Stromal cell of bone marrow (primary cell): ENCODE measurements around the gene CYP51A1.
"Not testable (repeated sequence)": the region's sequence is repeated elsewhere in the genome, so short reads cannot be mapped to it uniquely, and the experiment has no call there.

Source experiments
- DNase-seq: peaks from one replicate; pipeline ENCODE4 v3.0.0-alpha.2; 2012; ENCODE audit warnings: low read depth

CYP51A1 gene

GRCh38 chr7:92134271-92135051 lies at the start of gene CYP51A1:
CYP51A1 (minus strand) TSS chr7:92134477; CDS start chr7:92134364, 113 bp downstream.
- peak; percentile 85 for DNase-seq

GRCh38 chr7:92178928-92179924 lies 44.9 kb upstream of the CYP51A1 start, which contains the start of gene LRRD1:
LRRD1 (minus strand) TSS chr7:92179142; CDS start chr7:92165202, 13,940 bp downstream.
- peak; percentile 51 for DNase-seq

GRCh38 chr7:92177362-92177761 lies 43.1 kb upstream of the CYP51A1 start:
- DNase-seq: no peak

- not testable (repeated sequence) for DNase-seq
Measured at GRCh38 chr7:92169529-92169928, 35.3 kb upstream of the CYP51A1 start.

GRCh38 chr7:92161271-92161670 lies 27.0 kb upstream of the CYP51A1 start:
- DNase-seq: no peak

- peak; percentile 94 for DNase-seq
Measured at GRCh38 chr7:92158660-92159575, 24.6 kb upstream of the CYP51A1 start.

GRCh38 chr7:92156990-92157389 lies 22.7 kb upstream of the CYP51A1 start:
- DNase-seq: no peak

GRCh38 chr7:92155108-92155739 lies 20.9 kb upstream of the CYP51A1 start:
- no peak for DNase-seq

GRCh38 chr7:92150450-92151017 lies 16.3 kb upstream of the CYP51A1 start:
- DNase-seq: no peak

GRCh38 chr7:92149736-92150239 lies 15.5 kb upstream of the CYP51A1 start:
- no peak for DNase-seq

GRCh38 chr7:92143192-92143880 lies 9.1 kb upstream of the CYP51A1 start:
- DNase-seq: not testable (repeated sequence)

- DNase-seq: not testable (repeated sequence)
Measured at GRCh38 chr7:92142791-92143190, 8.5 kb upstream of the CYP51A1 start.

- DNase-seq: no peak
Measured at GRCh38 chr7:92141161-92141560, 6.9 kb upstream of the CYP51A1 start.

- DNase-seq: no peak
Measured at GRCh38 chr7:92137557-92137956, 3.3 kb upstream of the CYP51A1 start.

- DNase-seq: no peak
Measured at GRCh38 chr7:92135052-92135889, 994 bp upstream of the CYP51A1 start.

GRCh38 chr7:92133737-92134270 lies 473 bp downstream of the CYP51A1 start:
- DNase-seq: peak; percentile 17

GRCh38 chr7:92133133-92133736 lies 1.0 kb downstream of the CYP51A1 start:
- no peak for DNase-seq

- no peak for DNase-seq
Measured at GRCh38 chr7:92131764-92132330, 2.4 kb downstream of the CYP51A1 start.
